Stomach (tissue), 9 donors: ENCODE measurements around the gene RGS12. TPM values are rescaled to one million over a fixed set of nuclear protein-coding genes. Genes with fewer than 3 reads are reported as not detected.

Experiments
- DNase-seq, 2 donors: peaks; one replicate each; pipeline versions ENCODE4 v3.0.0 to v3.0.0-alpha.2; 2013 to 2019
- H3K27ac ChIP-seq, 5 donors: fragments of 200-600 bp in 4 of 5; sonication (generic) in 4 of 5; one replicate each; pipeline ENCODE4 v1.5.1; 2013 to 2019; ENCODE audit warnings: mild to moderate bottlenecking in 1 of 5, moderate library complexity in 1 of 5
- H3K27me3 ChIP-seq, 3 donors: fragments of 200-600 bp; sonication (generic); one replicate each; pipeline ENCODE4 v1.5.1; 2017 to 2019; ENCODE audit warnings: mixed run types in 1 of 3
- H3K36me3 ChIP-seq, 4 donors: fragments of 200-600 bp; sonication (generic); 1 replicate in 3 of 4; 2 replicates in 1 of 4; pipeline ENCODE4 v1.5.1; 2016 to 2019
- H3K4me1 ChIP-seq, 4 donors: fragments of 200-600 bp; sonication (generic); one replicate each; pipeline ENCODE4 v1.5.1; 2016 to 2019
- H3K4me3 ChIP-seq, 4 donors: fragments of 200-600 bp; sonication (generic) in 3 of 4; one replicate each; pipeline ENCODE4 v1.5.1; 2016 to 2019; ENCODE audit warnings: mild to moderate bottlenecking in 1 of 4
- H3K9me3 ChIP-seq, 4 donors: fragments of 200-600 bp; sonication (generic); one replicate each; pipeline ENCODE4 v1.5.1; 2016 to 2019
- EP300 ChIP-seq: sonication (generic); formaldehyde crosslinking; IDR thresholded peaks from one replicate; pipeline ENCODE4 v1.6.1; 2017; ENCODE audit warnings: antibody characterized with exemption
- POLR2A ChIP-seq, 4 donors: fragments of 450-650 bp; IDR thresholded peaks; one replicate each; pipeline ENCODE4 v1.6.1; 2016; ENCODE audit warnings: antibody characterized with exemption in 4 of 4, control low read depth in 2 of 4, mild to moderate bottlenecking in 1 of 4, moderate library complexity in 1 of 4
- POLR2AphosphoS5 ChIP-seq, 3 donors: sonication (generic); formaldehyde crosslinking; IDR thresholded peaks; one replicate each; pipeline ENCODE4 v1.6.1; 2016; ENCODE audit warnings: antibody characterized with exemption in 3 of 3
- WGBS, 5 donors: extraction: QIAGEN DNeasy Blood & Tissue Kit in 3 of 5; methylation state at CpG; one replicate each; pipeline versions ENCODE4 v1.1.5 to v1.1.7; 2013 to 2018; 5-methylcytosine and 5-hydroxymethylcytosine counted together
- intact Hi-C: fragments of 100-400 bp; cut with DNase I; formaldehyde crosslinking; loops from one replicate; pipeline ENCODE4 v1.15.1; 2023; ENCODE audit warnings: low total_unique reads
- polyA plus RNA-seq, 3 donors: library from polyadenylated mRNA; stranded (reverse); fragments of 200-250 nt; gene quantifications; one replicate each; pipeline ENCODE4 v1.2.3, GENCODE V29; 2013
- total RNA-seq, 5 donors: library from RNA; depleted of rRNA; stranded (reverse); fragments of >200 nt; gene quantifications; one replicate each; pipeline versions ENCODE4 v1.1.0 to v1.2.3, GENCODE V29; 2014 to 2016
- TF ChIP-seq, protein P1 (sequence below), 7 experiments: fragments of 450-650 bp in 4 of 7; fragments of 200-600 bp in 3 of 7; sonication (generic) in 3 of 7; IDR thresholded peaks; one replicate each; pipeline ENCODE4 v1.5.1; 2016 to 2019; ENCODE audit warnings: antibody characterized with exemption in 7 of 7, control low read depth in 2 of 7, mild to moderate bottlenecking in 1 of 7
- donor health status: healthy with polysubstance abuse.
- donor health status: Bipolar disorder and iron deficiency.
- donor health status: healthy.

Gene RGS12
- total and polyA plus RNA-seq, 8 donors, result 3.5 to 51.8 (median 19.7) TPM

DNA sequence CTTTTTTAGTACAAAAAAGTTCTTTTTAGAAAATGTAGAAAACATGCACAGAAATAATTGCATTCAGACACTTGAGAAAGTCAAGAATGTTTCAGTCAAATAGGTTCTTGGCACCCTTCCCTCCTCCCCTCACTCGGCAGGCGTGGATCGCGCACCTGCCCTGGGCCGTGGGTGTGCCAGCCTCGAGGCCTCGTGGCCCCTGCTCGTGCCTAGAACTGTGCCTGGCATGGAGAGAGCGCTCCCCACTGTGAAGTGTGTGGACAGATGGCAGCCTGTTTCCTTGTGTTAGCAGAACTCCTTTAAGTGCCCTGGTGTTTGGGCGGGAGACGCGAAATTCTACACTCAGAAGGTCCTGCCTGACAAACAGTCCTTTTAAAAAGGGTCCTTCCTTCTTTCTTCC lies 14.7 kb downstream of the RGS12 start:
- H3K4me1 ChIP-seq, result peaks cover 26 to 51% (median 37%) of the 10 kb centered on the region in 4 donors
- no peak overlapping the region for H3K4me3 ChIP-seq
- TF ChIP-seq POLR2AphosphoS5 (IDR thresholded peaks at IDR 0.05), result no peak
- no peak for TF ChIP-seq EP300
- TF ChIP-seq POLR2A (IDR thresholded peaks at IDR 0.05), result no peak
- TF ChIP-seq, protein P1, sequence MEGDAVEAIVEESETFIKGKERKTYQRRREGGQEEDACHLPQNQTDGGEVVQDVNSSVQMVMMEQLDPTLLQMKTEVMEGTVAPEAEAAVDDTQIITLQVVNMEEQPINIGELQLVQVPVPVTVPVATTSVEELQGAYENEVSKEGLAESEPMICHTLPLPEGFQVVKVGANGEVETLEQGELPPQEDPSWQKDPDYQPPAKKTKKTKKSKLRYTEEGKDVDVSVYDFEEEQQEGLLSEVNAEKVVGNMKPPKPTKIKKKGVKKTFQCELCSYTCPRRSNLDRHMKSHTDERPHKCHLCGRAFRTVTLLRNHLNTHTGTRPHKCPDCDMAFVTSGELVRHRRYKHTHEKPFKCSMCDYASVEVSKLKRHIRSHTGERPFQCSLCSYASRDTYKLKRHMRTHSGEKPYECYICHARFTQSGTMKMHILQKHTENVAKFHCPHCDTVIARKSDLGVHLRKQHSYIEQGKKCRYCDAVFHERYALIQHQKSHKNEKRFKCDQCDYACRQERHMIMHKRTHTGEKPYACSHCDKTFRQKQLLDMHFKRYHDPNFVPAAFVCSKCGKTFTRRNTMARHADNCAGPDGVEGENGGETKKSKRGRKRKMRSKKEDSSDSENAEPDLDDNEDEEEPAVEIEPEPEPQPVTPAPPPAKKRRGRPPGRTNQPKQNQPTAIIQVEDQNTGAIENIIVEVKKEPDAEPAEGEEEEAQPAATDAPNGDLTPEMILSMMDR (IDR thresholded peaks at IDR 0.05), result no peak
- no peaks in the 10 kb centered on the region for H3K9me3 ChIP-seq
- WGBS, 5 donors, result 80 to 84% (median 82%) methylated on average over 12 of the region's 12 CpGs
- intact Hi-C loops, result no loop called here
- H3K27me3 ChIP-seq, result no peaks in the 10 kb centered on the region
- no peak for DNase-seq
- no peak overlapping the region for H3K27ac ChIP-seq
- H3K36me3 ChIP-seq, result no peaks in the 10 kb centered on the region

DNA sequence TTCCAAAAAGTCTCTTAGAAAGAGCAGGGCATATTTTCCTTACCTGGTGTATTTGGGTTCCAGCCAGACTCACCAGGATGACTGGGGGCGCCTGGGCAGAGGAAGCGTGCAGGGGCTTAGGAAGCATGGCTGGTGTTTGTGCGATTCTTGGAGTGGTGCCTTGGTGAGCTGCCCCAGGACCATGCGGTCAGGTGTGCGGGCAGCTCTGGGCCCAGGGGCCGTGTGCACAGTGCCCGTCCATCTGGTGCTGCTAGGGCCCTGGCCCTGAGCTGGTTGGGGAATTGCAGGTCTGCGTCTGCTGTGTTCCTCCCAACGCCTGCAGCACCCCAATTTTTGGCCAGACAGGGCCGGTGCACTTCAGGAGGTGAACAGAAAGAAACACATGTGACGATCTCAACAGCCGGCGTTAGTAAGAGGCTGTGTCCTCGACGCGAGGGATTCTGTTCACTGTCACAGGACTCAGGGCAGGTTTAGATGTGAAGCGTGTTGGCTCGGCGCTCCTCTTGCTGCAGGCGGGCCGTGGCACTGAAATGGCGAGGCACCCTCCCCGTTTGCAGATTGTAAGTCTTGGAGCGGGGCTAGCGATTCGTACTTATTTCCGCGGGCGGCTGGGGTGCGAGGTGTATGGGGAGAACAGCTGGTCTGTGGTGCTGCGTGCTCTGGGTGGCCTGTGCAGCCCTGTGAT lies 15.2 kb downstream of the RGS12 start:
- Histone ChIP-seq H3K4me3 (no peak overlapping the region), H3K36me3 (no peaks in the 10 kb centered on the region), H3K9me3 (no peaks in the 10 kb centered on the region), H3K27ac (no peak overlapping the region), H3K27me3 (no peaks in the 10 kb centered on the region), H3K4me1 (peaks cover 24 to 46% (median 31%) of the 10 kb centered on the region in 4 donors)
- intact Hi-C loops, result no loop called here
- TF ChIP-seq POLR2AphosphoS5 (IDR thresholded peaks at IDR 0.05) (no peak), POLR2A (IDR thresholded peaks at IDR 0.05) (no peak), EP300 (no peak)
- TF ChIP-seq, protein P1 (IDR thresholded peaks at IDR 0.05), result no peak
- DNase-seq, result no peak
- 92 to 96% (median 94%) methylated on average over 30 to 31 of the region's 31 CpGs for WGBS, 5 donors

- no peaks in the 10 kb centered on the region for H3K36me3 ChIP-seq
- TF ChIP-seq POLR2A (IDR thresholded peaks at IDR 0.05) (no peak), EP300 (no peak), POLR2AphosphoS5 (IDR thresholded peaks at IDR 0.05) (no peak)
- TF ChIP-seq, protein P1 (IDR thresholded peaks at IDR 0.05), result no peak
- intact Hi-C loops, result no loop called here
- H3K9me3 ChIP-seq, result no peaks in the 10 kb centered on the region
- no peak for DNase-seq
- WGBS, 5 donors, result 61 to 71% (median 70%) methylated on average over 13 to 14 of the region's 14 CpGs
- no peaks in the 10 kb centered on the region for H3K27me3 ChIP-seq
- no peak overlapping the region for H3K4me3 ChIP-seq
- H3K4me1 ChIP-seq, result peaks cover 24 to 39% (median 28%) of the 10 kb centered on the region in 4 donors
- no peak overlapping the region for H3K27ac ChIP-seq
Measured at GRCh38 chr4:3308691-3309090, 15.9 kb downstream of the RGS12 start.

DNA sequence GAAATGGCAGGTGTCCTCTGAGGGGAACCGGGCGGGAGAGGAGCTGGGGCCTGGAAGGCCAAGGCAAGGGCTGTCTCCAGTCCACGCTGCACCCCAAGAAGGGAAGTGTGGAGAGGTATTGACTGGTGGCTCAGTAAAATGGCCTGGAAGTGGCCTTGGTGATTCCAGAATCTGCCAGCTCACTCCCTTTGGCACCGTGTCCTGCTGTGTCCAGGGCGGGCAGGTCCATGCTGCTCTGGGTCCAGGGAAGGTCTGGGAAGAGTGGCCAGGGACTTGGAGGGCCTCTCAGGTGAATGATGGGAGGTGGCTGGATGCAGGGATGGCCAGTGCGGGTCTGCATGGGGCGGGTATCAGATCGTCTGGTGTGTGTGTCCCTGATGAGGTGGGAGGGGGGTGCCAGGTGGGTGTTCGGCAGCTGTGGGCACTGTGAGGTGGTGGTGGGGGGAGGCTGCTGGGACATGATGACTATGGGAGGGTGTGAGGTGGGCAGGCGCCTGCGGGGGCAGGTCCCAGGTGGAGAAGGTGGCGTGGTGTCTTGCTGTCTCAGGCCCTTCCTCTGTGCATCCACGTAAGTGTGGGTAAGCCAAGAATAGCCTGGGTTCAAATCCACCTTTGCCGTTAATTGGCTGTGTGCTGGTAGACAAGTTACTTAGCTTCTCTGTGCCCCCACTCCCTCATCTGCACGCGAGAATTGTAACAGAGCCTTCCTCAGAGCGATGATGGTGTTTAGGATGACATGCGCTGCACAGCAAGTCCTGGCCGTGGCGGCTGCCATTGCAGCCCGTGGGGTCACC lies 17.7 kb downstream of the RGS12 start:
- H3K9me3 ChIP-seq, result no peaks in the 10 kb centered on the region
- no peak overlapping the region for H3K4me3 ChIP-seq
- TF ChIP-seq EP300 (no peak), POLR2A (IDR thresholded peaks at IDR 0.05) (no peak), POLR2AphosphoS5 (IDR thresholded peaks at IDR 0.05) (no peak)
- TF ChIP-seq, protein P1 (IDR thresholded peaks at IDR 0.05), result no peak
- peaks cover 10 to 21% (median 15%) of the 10 kb centered on the region in 4 donors for H3K4me1 ChIP-seq
- H3K36me3 ChIP-seq, result peaks cover 0 to 6% (median 0%) of the 10 kb centered on the region in 4 donors
- peak; percentile 5 to 24 for DNase-seq
- intact Hi-C loops, result no loop called here
- WGBS, 5 donors, result 88 to 94% (median 91%) methylated on average over 21 of the region's 21 CpGs
- no peak overlapping the region for H3K27ac ChIP-seq
- H3K27me3 ChIP-seq, result no peaks in the 10 kb centered on the region
